ENCODE data around the gene RNU1-2.
"Not testable (repeated sequence)": the region's sequence is repeated elsewhere in the genome, so short reads cannot be mapped to it uniquely, and the experiment has no call there.

Gene RNU1-2

DNA sequence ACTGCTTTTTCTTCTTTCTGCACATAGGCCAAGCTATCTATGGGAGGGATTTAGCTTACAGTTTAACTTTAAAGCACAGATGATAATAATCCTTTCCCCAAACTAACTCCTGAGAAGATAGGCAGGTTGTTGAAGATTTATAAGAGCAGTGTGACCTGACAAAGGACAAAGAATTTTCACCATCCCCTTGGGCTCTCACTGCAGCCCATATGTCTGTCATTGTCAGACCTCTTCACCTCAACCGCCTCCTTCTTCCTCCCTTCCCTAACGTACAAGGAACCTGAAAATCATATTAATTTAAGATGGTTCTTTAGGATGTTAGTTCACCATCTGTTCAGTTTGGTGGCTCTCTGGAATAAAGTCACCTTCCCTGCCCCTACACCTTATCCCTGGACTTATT lies 5.0 kb downstream of the RNU1-2 start:
- no peak for TF ChIP-seq CTCF (IDR thresholded peaks at IDR 0.05)
- Histone ChIP-seq H3K27ac (no peak overlapping the region), H3K4me3 (no peak overlapping the region)
- no peak for DNase-seq (ENCODE audit: low spot score)

DNA sequence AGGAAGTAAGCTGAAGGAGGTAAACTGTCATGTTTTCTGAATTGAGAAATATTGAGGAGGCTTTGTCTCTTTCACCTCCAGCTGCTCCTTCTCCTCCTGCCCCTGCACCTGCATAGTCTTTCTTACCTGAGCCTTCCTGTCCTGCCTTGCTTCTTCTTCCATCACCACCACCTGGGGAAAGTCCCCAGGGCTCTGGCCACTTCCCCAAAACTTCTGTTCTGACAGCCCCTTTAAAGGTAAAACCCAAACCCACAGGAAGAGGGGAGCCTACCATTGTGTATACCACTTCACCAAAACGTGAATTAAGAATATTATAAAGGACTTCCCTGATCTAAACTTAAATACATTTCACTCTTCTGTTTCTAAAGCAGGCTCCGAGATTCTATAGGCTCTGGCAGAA lies 5.6 kb downstream of the RNU1-2 start:
- DNase-seq (ENCODE audit: low spot score); H3K27ac ChIP-seq; H3K4me3 ChIP-seq: not testable (repeated sequence)

GRCh38 chr1:16903054-16903453 lies 7.3 kb downstream of the RNU1-2 start:
- DNase-seq (ENCODE audit: low spot score) = no peak
- TF ChIP-seq CTCF (IDR thresholded peaks at IDR 0.05) = no peak
- Histone ChIP-seq H3K27ac (peak overlapping the region; percentile 97 to 98), H3K4me3 (no peak overlapping the region)

GRCh38 chr1:16903458-16903796 lies 7.6 kb downstream of the RNU1-2 start:
- no peak for TF ChIP-seq CTCF (IDR thresholded peaks at IDR 0.05)
- peak overlapping the region; percentile 76 for H3K4me3 ChIP-seq
- DNase-seq (ENCODE audit: low spot score) = no peak
- H3K27ac ChIP-seq = peak overlapping the region; percentile 97 to 98

- TF ChIP-seq CTCF (IDR thresholded peaks at IDR 0.05) = no peak
- DNase-seq (ENCODE audit: low spot score) = peak; percentile 100
- peak overlapping the region; percentile 97 to 98 for H3K27ac ChIP-seq
- H3K4me3 ChIP-seq = peak overlapping the region; percentile 76
Measured at GRCh38 chr1:16904560-16905109, 8.9 kb downstream of the RNU1-2 start.

DNA sequence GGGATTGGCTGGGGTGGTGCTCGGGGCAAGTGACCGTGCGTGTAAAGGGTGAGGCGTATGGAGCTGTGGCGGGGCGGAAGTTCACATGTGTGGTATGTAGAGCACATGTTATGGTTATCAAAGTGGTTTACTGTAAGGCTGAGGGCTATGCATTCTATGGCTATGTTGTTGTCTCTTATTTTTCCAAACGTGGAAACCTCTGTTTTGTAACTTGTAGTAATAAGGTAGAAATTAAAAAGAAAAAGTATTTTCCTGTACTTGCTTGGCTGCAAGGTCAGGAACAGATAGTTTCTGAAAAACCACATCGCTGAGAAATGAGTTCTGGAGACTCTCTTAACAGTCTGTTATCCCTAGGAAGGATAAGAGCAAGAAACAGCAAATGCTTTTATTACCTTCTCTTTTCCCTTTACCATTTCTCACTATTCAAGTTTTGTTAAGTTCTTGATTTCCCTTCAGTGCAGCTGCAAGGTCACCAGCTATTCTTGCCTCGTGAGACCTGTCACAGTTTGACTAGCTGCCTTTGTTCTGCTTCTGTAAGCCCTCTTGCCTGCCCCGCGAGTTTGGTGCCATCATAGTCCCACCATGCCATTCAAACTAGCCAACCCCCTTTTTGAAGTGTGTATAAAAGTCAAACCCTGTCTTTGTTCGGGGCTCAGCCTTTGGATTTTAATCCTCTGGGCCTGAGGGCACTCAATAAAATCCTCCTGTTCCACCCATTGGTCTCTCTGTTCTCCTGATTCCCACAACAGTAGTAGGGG lies 9.5 kb downstream of the RNU1-2 start:
- Histone ChIP-seq H3K27ac (peak overlapping the region; percentile 97 to 98), H3K4me3 (peak overlapping the region; percentile 76)
- no peak for TF ChIP-seq CTCF (IDR thresholded peaks at IDR 0.05)
- no peak for DNase-seq (ENCODE audit: low spot score)

- no peak for TF ChIP-seq CTCF (IDR thresholded peaks at IDR 0.05)
- DNase-seq (ENCODE audit: low spot score) = peak; percentile 69
- H3K27ac ChIP-seq = peak overlapping the region; percentile 97 to 98
- no peak overlapping the region for H3K4me3 ChIP-seq
Measured at GRCh38 chr1:16905868-16906702, 10.3 kb downstream of the RNU1-2 start.
